IMR-90 (cell line): ENCODE results near the gene SELENOM. TPM values are rescaled to one million over a fixed set of nuclear protein-coding genes. Genes with fewer than 3 reads are reported as not detected.

Experiments used
- ATAC-seq: fragments of 200-7000 bp; cut with Tn5 transposase; 2 replicates; pipeline ENCODE4 v1.9.1; 2020; ENCODE audit warnings: low read depth, mild to moderate bottlenecking, moderate library complexity
- BruUV-seq: library from RNA; stranded (reverse); fragments of 400-500 nt; replicated peaks from 2 replicates; lab custom pipeline; 2021; lab: Mats Ljungman, UMichigan
- CTCF ChIA-PET: fragments of 300-600 bp; formaldehyde crosslinking; extraction: SDS; loops from one replicate; lab custom pipeline; 2021; ENCODE audit warnings: antibody characterized with exemption; lab: Yijun Ruan, JAX
- POLR2A ChIA-PET: fragments of 300-600 bp; sonication (Branson Sonifier 250); formaldehyde crosslinking; loops from one replicate; lab custom pipeline; 2022; ENCODE audit warnings: antibody characterized with exemption; ENCODE audit not compliant: unreplicated experiment; lab: Charles Lee
- DNase-seq: peaks from one replicate; pipeline ENCODE4 v3.0.0; 2013
- H2AFZ ChIP-seq: replicated peaks from 2 replicates; pipeline ENCODE3; 2013; ENCODE audit warnings: low read length, mild to moderate bottlenecking; ENCODE audit not compliant: poor library complexity
- H2AK5ac ChIP-seq: 2 replicates; pipeline ENCODE4 v1.6.1; 2013; ENCODE audit warnings: low read depth, low read length, inconsistent platforms
- H2AK9ac ChIP-seq: replicated peaks from 2 replicates; pipeline ENCODE3; 2013; ENCODE audit warnings: mild to moderate bottlenecking, low read depth, low read length, moderate library complexity; ENCODE audit not compliant: poor library complexity
- H2BK120ac ChIP-seq: 2 replicates; pipeline ENCODE4 v1.6.1; 2013; ENCODE audit warnings: low read depth, low read length, inconsistent platforms
- H2BK15ac ChIP-seq: 3 replicates; pipeline ENCODE4 v1.6.1; 2013; ENCODE audit warnings: low read depth, low read length, inconsistent platforms
- H2BK20ac ChIP-seq: 2 replicates; pipeline ENCODE4 v1.6.1; 2013; ENCODE audit warnings: low read depth, mild to moderate bottlenecking, inconsistent platforms, low read length, moderate library complexity
- H2BK5ac ChIP-seq: 2 replicates; pipeline ENCODE4 v1.6.1; 2013; ENCODE audit warnings: mild to moderate bottlenecking, low read depth, low read length, inconsistent platforms; ENCODE audit not compliant: poor library complexity, severe bottlenecking
- H3K14ac ChIP-seq: replicated peaks from 2 replicates; pipeline ENCODE4 v1.6.1; 2013; ENCODE audit warnings: low read depth, low read length, inconsistent platforms
- H3K18ac ChIP-seq: 2 replicates; pipeline ENCODE4 v1.6.1; 2013; ENCODE audit warnings: low read depth, low read length, control low read depth
- H3K23ac ChIP-seq: 2 replicates; pipeline ENCODE4 v1.6.1; 2013; ENCODE audit warnings: low read depth, low read length, inconsistent platforms
- H3K27ac ChIP-seq: 2 replicates; pipeline ENCODE4 v1.5.1; 2013; ENCODE audit warnings: mild to moderate bottlenecking, control low read depth, low read length; ENCODE audit not compliant: insufficient read depth
- H3K27me3 ChIP-seq: 2 replicates; pipeline ENCODE4 v1.6.1; 2013; ENCODE audit warnings: low read length; ENCODE audit not compliant: control insufficient read depth, insufficient read depth
- H3K36me3 ChIP-seq: 2 replicates; pipeline ENCODE4 v1.6.1; 2013; ENCODE audit warnings: low read length, mixed read lengths; ENCODE audit not compliant: control insufficient read depth, insufficient read depth
- H3K4ac ChIP-seq: 2 replicates; pipeline ENCODE4 v1.6.1; 2013; ENCODE audit warnings: low read depth, low read length, inconsistent platforms
- H3K4me1 ChIP-seq: 2 replicates; pipeline ENCODE4 v1.6.1; 2013; ENCODE audit warnings: low read length, mixed read lengths; ENCODE audit not compliant: control insufficient read depth, insufficient read depth
- H3K4me2 ChIP-seq: 2 replicates; pipeline ENCODE4 v1.6.1; 2013; ENCODE audit warnings: low read depth, mild to moderate bottlenecking, control low read depth, low read length, moderate library complexity
- H3K4me3 ChIP-seq: 2 replicates; pipeline ENCODE4 v1.5.1; 2013; ENCODE audit warnings: low read depth, mild to moderate bottlenecking, control low read depth, low read length, moderate library complexity; ENCODE audit not compliant: insufficient read depth
- H3K56ac ChIP-seq: 2 replicates; pipeline ENCODE4 v1.6.1; 2013; ENCODE audit warnings: low read length, inconsistent platforms; ENCODE audit not compliant: insufficient read depth; ENCODE audit errors: extremely low read depth
- H3K79me1 ChIP-seq, 2 experiments: 2 replicates each; pipeline ENCODE4 v1.6.1; 2013; ENCODE audit warnings: low read length in 2 of 2, inconsistent platforms in 1 of 2, low read depth in 1 of 2
- H3K9ac ChIP-seq: 2 replicates; pipeline ENCODE4 v1.6.1; 2013; ENCODE audit warnings: low read depth, low read length, control low read depth
- H3K9me1 ChIP-seq: 2 replicates; pipeline ENCODE4 v1.6.1; 2013; ENCODE audit warnings: low read length, inconsistent platforms; ENCODE audit not compliant: insufficient read depth
- H3K9me3 ChIP-seq: 2 replicates; pipeline ENCODE4 v1.6.1; 2013; ENCODE audit warnings: low read length; ENCODE audit not compliant: control insufficient read depth, insufficient read depth
- H4K20me1 ChIP-seq: 2 replicates; pipeline ENCODE4 v1.6.1; 2013; ENCODE audit warnings: low read length, inconsistent platforms; ENCODE audit not compliant: insufficient read depth
- H4K5ac ChIP-seq: 2 replicates; pipeline ENCODE4 v1.6.1; 2013; ENCODE audit warnings: mild to moderate bottlenecking, low read depth, low read length, control low read depth
- H4K8ac ChIP-seq, 2 experiments: 2 replicates each; pipeline ENCODE4 v1.6.1; 2013; ENCODE audit warnings: low read depth in 2 of 2, low read length in 2 of 2, control low read depth in 1 of 2, inconsistent platforms in 1 of 2
- H4K91ac ChIP-seq: 2 replicates; pipeline ENCODE4 v1.6.1; 2013; ENCODE audit warnings: low read depth, low read length, inconsistent platforms; ENCODE audit not compliant: insufficient read depth
- CTCF ChIP-seq: conservative IDR thresholded peaks from 2 replicates; pipeline ENCODE4 v1.5.1; 2012; ENCODE audit warnings: mild to moderate bottlenecking, low read depth, low read length, improper control_type of control experiment
- ELK1 ChIP-seq: fragments of 150-350 bp; IDR thresholded peaks from 2 replicates; pipeline ENCODE4 v1.6.1; 2016; ENCODE audit warnings: low read depth, mild to moderate bottlenecking, low read length, moderate library complexity, borderline replicate concordance
- MAFK ChIP-seq: IDR thresholded peaks from 2 replicates; pipeline ENCODE4 v1.6.1; 2012; ENCODE audit warnings: low read depth, low read length, improper control_type of control experiment
- NFE2L2 ChIP-seq: fragments of 150-350 bp; IDR thresholded peaks from 2 replicates; pipeline ENCODE4 v1.6.1; 2016; ENCODE audit warnings: low read depth, mild to moderate bottlenecking, low read length
- RAD21 ChIP-seq: IDR thresholded peaks from 2 replicates; pipeline ENCODE4 v1.6.1; 2012; ENCODE audit warnings: low read length, improper control_type of control experiment
- SMC3 ChIP-seq: fragments of 150-350 bp; IDR thresholded peaks from 2 replicates; pipeline ENCODE4 v1.6.1; 2016; ENCODE audit warnings: low read depth, mild to moderate bottlenecking, antibody characterized with exemption, low read length, moderate library complexity
- USF2 ChIP-seq: fragments of 150-350 bp; IDR thresholded peaks from 2 replicates; pipeline ENCODE4 v1.6.1; 2017; ENCODE audit warnings: mild to moderate bottlenecking, antibody characterized with exemption, low read length, low read depth
- WGBS, 2 experiments: methylation state at CpG; one replicate each; pipeline versions ENCODE4 v1.1.5 to v1.1.7; 2013; ENCODE audit warnings: missing lambda C conversion rate in 2 of 2; ENCODE audit not compliant: insufficient read length in 1 of 2; ENCODE audit errors: extremely low coverage in 2 of 2; 5-methylcytosine and 5-hydroxymethylcytosine counted together
- dilution Hi-C: fragments of 300-500 bp; cut with HindIII; formaldehyde crosslinking; loops from one replicate; pipeline ENCODE4 v1.14.3; 2018; ENCODE audit warnings: low sequenced_read_pairs; ENCODE audit not compliant: unreplicated experiment
- in situ Hi-C: fragments of 300-500 bp; cut with MboI; formaldehyde crosslinking; loops from 3 replicates; pipeline ENCODE4 v1.14.3; 2019; ENCODE audit warnings: low sequenced_read_pairs, inconsistent platforms, mixed read lengths
- intact Hi-C: fragments of 100-400 bp; cut with micrococcal nuclease; formaldehyde crosslinking; loops from 2 replicates; pipeline ENCODE4 v1.10.0; 2022
- polyA plus RNA-seq, 3 experiments: library from polyadenylated mRNA; depleted of rRNA; stranded (reverse); fragments of >200 nt; gene quantifications; 2 replicates each; pipeline ENCODE4 v1.2.3, GENCODE V29; 2012; ENCODE audit warnings: low replicate concordance in 1 of 3
- total RNA-seq: library from RNA; depleted of rRNA; stranded (reverse); fragments of >200 nt; gene quantifications from 2 replicates; pipeline ENCODE4 v1.2.3, GENCODE V29; 2012

The SELENOM gene
- total and polyA plus RNA-seq, 2 of the 4 experiments (the other 2 are of a cell fraction), result 46.2 to 270 TPM

- Histone ChIP-seq H4K91ac (peak overlapping the region; percentile 77), H3K23ac (peak overlapping the region; percentile 98), H3K56ac (peak overlapping the region; percentile 53), H3K36me3 (peaks cover 18% of the 10 kb centered on the region), H4K5ac (peak overlapping the region; percentile 41), H3K9me3 (no peaks in the 10 kb centered on the region), H3K14ac (peak overlapping the region; percentile 93), H3K4me3 (peak overlapping the region; percentile 71), H3K27ac (peak overlapping the region; percentile 80), H4K20me1 (peaks cover 8% of the 10 kb centered on the region), H2AK5ac (peak overlapping the region; percentile 99), H3K18ac (peak overlapping the region; percentile 7; the same call in 1 of the 2 replicates), H3K4ac (peak overlapping the region; percentile 94), H2BK120ac (peak overlapping the region; percentile 68; the same call in 1 of the 2 replicates), H3K4me1 (peaks cover 26% of the 10 kb centered on the region), H2BK20ac (0 out of 2 replicates have a peak overlapping the region, but pooled peaks have one; percentile 3), H3K79me1 (peaks cover 31 to 72% of the 10 kb centered on the region in 2 experiments), H3K9ac (peak overlapping the region; percentile 95), H2AFZ (peak overlapping the region; percentile 83), H4K8ac (peak overlapping the region; percentile 7 to 79; a peak in 3 of 4 replicates), H2AK9ac (peak overlapping the region; percentile 99), H3K9me1 (peaks cover 18% of the 10 kb centered on the region), H3K27me3 (no peaks in the 10 kb centered on the region), H2BK5ac (peak overlapping the region; percentile 89), H3K4me2 (peak overlapping the region; percentile 99), H2BK15ac (peak overlapping the region; percentile 70; the same call in 2 of the 3 replicates)
- ChIA-PET CTCF (interaction anchor here (0.7 to 4.0 kb wide), 9 partner anchors 18 to 142 kb away, joined by 3 to 10 read pairs (median 3); partner anchors contain the start of gene MORC2), POLR2A (interaction anchor here (0.5 to 0.9 kb wide), 3 partner anchors 30 to 202 kb away, joined by 3 to 4 read pairs (median 3); partner anchors contain the start of gene TUG1)
- WGBS, 2 experiments, result 100% methylated on average over 2 of the region's 11 CpGs; no CpG with 5 or more reads in 1 of the 2 experiments
- TF ChIP-seq MAFK (no peak), NFE2L2 (no peak), ELK1 (no peak), CTCF (peak; percentile 58), USF2 (no peak), SMC3 (peak; percentile 63), RAD21 (peak; percentile 50)
- intact Hi-C loops, result loop anchor here (1.0 kb wide), 2 partner anchors 113 to 134 kb away; partner anchors contain the start of gene TUG1
- BruUV-seq, result no TSS peak
- dilution Hi-C loops, result no loop called here
- ATAC-seq (no peak), DNase-seq (peak; percentile 64)
- in situ Hi-C loops, result no loop called here
These were observed 24.6 kb downstream of the SELENOM start for GRCh38 chr22:31082606-31083376.
